ENCODE measurements around the gene CD180. TPM values are rescaled to one million over a fixed set of nuclear protein-coding genes. Genes with fewer than 3 reads are reported as not detected.
A peak's percentile ranks its signal among the peaks of the same experiment; 100 is the strongest.

Gene CD180
- total RNA-seq, 1 experiment from 2014 or later, result not detected

- no peak for DNase-seq (ENCODE audit: low read depth)
Observed at GRCh38 chr5:67214036-67214435, 17.4 kb upstream of the CD180 start.

GRCh38 chr5:67211926-67212325 lies 15.3 kb upstream of the CD180 start:
- peak; percentile 62 for DNase-seq (ENCODE audit: low read depth)

- peak; percentile 66 for DNase-seq (ENCODE audit: low read depth)
Observed at GRCh38 chr5:67209141-67209771, 12.7 kb upstream of the CD180 start.

GRCh38 chr5:67208403-67208802 lies 11.8 kb upstream of the CD180 start:
- DNase-seq (ENCODE audit: low read depth), result no peak

GRCh38 chr5:67206929-67207328 lies 10.3 kb upstream of the CD180 start:
- peak; percentile 91 for DNase-seq (ENCODE audit: low read depth)

- no peak for DNase-seq (ENCODE audit: low read depth)
Observed at GRCh38 chr5:67206461-67206860, 9.9 kb upstream of the CD180 start.

- no peak for DNase-seq (ENCODE audit: low read depth)
Observed at GRCh38 chr5:67205981-67206380, 9.4 kb upstream of the CD180 start.

GRCh38 chr5:67204821-67205220 lies 8.2 kb upstream of the CD180 start:
- DNase-seq (ENCODE audit: low read depth), result no peak

GRCh38 chr5:67203701-67204074 lies 7.1 kb upstream of the CD180 start:
- DNase-seq (ENCODE audit: low read depth), result no peak

- DNase-seq (ENCODE audit: low read depth), result no peak
Observed at GRCh38 chr5:67202828-67203227, 6.2 kb upstream of the CD180 start.

- DNase-seq (ENCODE audit: low read depth), result no peak
Observed at GRCh38 chr5:67201897-67202549, 5.4 kb upstream of the CD180 start.

GRCh38 chr5:67200809-67201562 lies 4.4 kb upstream of the CD180 start:
- no peak for DNase-seq (ENCODE audit: low read depth)

- no peak for DNase-seq (ENCODE audit: low read depth)
Observed at GRCh38 chr5:67199859-67200258, 3.3 kb upstream of the CD180 start.

GRCh38 chr5:67198917-67199316 lies 2.3 kb upstream of the CD180 start:
- DNase-seq (ENCODE audit: low read depth), result no peak

GRCh38 chr5:67197536-67197935 lies 937 bp upstream of the CD180 start:
- DNase-seq (ENCODE audit: low read depth), result no peak

- no peak for DNase-seq (ENCODE audit: low read depth)
Observed at GRCh38 chr5:67195406-67196275, 958 bp downstream of the CD180 start.

- no peak for DNase-seq (ENCODE audit: low read depth)
Observed at GRCh38 chr5:67194166-67194565, 2.4 kb downstream of the CD180 start.

- DNase-seq (ENCODE audit: low read depth), result no peak
Observed at GRCh38 chr5:67193439-67193807, 3.2 kb downstream of the CD180 start.

GRCh38 chr5:67192719-67193438 lies 3.7 kb downstream of the CD180 start:
- DNase-seq (ENCODE audit: low read depth), result no peak

- DNase-seq (ENCODE audit: low read depth), result no peak
Observed at GRCh38 chr5:67190861-67191260, 5.7 kb downstream of the CD180 start.

- no peak for DNase-seq (ENCODE audit: low read depth)
Observed at GRCh38 chr5:67190410-67190809, 6.2 kb downstream of the CD180 start.

Measured in LHCN-M2 (cell line).